AG04450 (cell line): ENCODE results near the gene C2CD2L. TPM values are rescaled to one million over a fixed set of nuclear protein-coding genes. Genes with fewer than 3 reads are reported as not detected.
A peak's percentile ranks its signal among the peaks of the same experiment; 100 is the strongest.

Experiments used
- CTCF ChIA-PET: fragments of 300-600, 350-600 bp; formaldehyde crosslinking; extraction: SDS; loops from one replicate; lab custom pipeline; 2022; ENCODE audit warnings: antibody characterized with exemption, inconsistent platforms; lab: Charles Lee
- POLR2A ChIA-PET: fragments of 350-600 bp; formaldehyde crosslinking; extraction: SDS; loops from one replicate; lab custom pipeline; 2021; ENCODE audit warnings: antibody characterized with exemption, inconsistent platforms; lab: Yijun Ruan, JAX
- DNase-seq: peaks from one replicate; pipeline ENCODE4 v3.0.0-alpha.2; 2011; ENCODE audit warnings: low read depth, low spot score
- H3K27ac ChIP-seq: one replicate; pipeline ENCODE4 v1.5.1; 2012; ENCODE audit warnings: low read depth, low read length, control low read depth
- H3K27me3 ChIP-seq: one replicate; pipeline ENCODE4 v1.6.0; 2012; ENCODE audit warnings: low read length; ENCODE audit not compliant: control insufficient read depth, insufficient read depth
- H3K4me3 ChIP-seq: 2 replicates; pipeline ENCODE4 v1.5.1; 2011; ENCODE audit warnings: mild to moderate bottlenecking, low read depth, low read length, control low read depth
- H3K9me3 ChIP-seq: 2 replicates; pipeline ENCODE4 v1.5.1; 2012; ENCODE audit warnings: low read length; ENCODE audit not compliant: control insufficient read depth, insufficient read depth
- polyA plus RNA-seq: library from polyadenylated mRNA; depleted of rRNA; stranded (reverse); fragments of >200 nt; gene quantifications from 2 replicates; pipeline ENCODE4 v1.2.3, GENCODE V29; 2011
- TF ChIP-seq, protein P1 (sequence below): IDR thresholded peaks from 2 replicates; pipeline ENCODE4 v1.5.1; 2011; ENCODE audit warnings: low read depth, low read length, control low read depth, inconsistent platforms

C2CD2L gene
- polyA plus RNA-seq, 1 experiment, result 2.8 TPM

DNA sequence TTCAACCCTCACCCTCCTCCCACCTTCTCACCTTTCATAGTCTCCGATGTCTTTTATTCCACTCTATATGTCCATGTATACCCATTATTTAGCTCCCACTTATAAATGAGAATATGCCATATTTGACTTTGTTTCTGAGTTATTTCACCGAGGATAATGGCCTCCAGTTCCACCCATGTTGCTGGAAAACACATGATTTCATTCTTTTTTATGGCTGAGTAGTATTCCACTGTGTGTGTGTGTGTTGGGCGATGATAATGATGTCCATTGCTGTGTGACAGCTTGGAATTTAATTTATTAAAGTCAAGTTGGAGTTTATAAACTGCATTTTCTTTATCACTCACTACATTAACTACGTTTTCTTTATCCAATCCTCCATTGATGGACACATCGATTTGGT, 11.1 kb downstream of the C2CD2L start:
- no peak overlapping the region for H3K27ac ChIP-seq
- H3K4me3 ChIP-seq, result no peak overlapping the region
- ChIA-PET POLR2A (no interaction called here), CTCF (interaction anchor here (0.9 to 2.1 kb wide), 4 partner anchors 16 to 222 kb away, joined by 3 to 7 read pairs (median 4); partner anchors contain the start of genes C1QTNF5, CBL and DPAGT1)
- H3K27me3 ChIP-seq, result no peaks in the 10 kb centered on the region
- no peak for DNase-seq
- H3K9me3 ChIP-seq, result no peaks in the 10 kb centered on the region; the same call in 1 of the 2 replicates
- TF ChIP-seq, protein P1, sequence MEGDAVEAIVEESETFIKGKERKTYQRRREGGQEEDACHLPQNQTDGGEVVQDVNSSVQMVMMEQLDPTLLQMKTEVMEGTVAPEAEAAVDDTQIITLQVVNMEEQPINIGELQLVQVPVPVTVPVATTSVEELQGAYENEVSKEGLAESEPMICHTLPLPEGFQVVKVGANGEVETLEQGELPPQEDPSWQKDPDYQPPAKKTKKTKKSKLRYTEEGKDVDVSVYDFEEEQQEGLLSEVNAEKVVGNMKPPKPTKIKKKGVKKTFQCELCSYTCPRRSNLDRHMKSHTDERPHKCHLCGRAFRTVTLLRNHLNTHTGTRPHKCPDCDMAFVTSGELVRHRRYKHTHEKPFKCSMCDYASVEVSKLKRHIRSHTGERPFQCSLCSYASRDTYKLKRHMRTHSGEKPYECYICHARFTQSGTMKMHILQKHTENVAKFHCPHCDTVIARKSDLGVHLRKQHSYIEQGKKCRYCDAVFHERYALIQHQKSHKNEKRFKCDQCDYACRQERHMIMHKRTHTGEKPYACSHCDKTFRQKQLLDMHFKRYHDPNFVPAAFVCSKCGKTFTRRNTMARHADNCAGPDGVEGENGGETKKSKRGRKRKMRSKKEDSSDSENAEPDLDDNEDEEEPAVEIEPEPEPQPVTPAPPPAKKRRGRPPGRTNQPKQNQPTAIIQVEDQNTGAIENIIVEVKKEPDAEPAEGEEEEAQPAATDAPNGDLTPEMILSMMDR, result no peak

DNA sequence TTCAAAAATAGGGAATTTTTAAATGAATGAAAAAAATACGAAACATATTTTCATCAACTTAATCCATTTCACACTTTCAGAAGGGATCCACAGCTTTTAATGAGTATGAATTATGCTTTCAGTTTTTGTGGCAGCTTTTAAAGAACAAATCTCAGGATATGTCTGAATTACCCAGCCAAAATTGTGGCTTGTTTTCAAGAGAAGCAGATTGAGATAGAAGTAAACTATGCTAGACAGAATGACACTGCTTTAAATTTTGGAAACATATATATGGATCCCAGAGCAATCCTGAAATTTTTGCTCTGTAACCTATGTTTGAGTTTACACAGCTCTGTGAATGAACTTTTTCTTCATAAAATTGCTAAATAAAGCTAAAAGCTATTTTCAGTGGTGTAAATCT, 11.8 kb downstream of the C2CD2L start:
- Histone ChIP-seq H3K9me3 (no peaks in the 10 kb centered on the region; the same call in 1 of the 2 replicates), H3K27ac (no peak overlapping the region), H3K4me3 (no peak overlapping the region), H3K27me3 (no peaks in the 10 kb centered on the region)
- CTCF ChIA-PET, result interaction anchor here (0.9 to 2.1 kb wide), 4 partner anchors 17 to 222 kb away, joined by 3 to 7 read pairs (median 4); partner anchors contain the start of genes C1QTNF5, CBL and DPAGT1
- no peak for DNase-seq
- TF ChIP-seq, protein P1, result no peak
- POLR2A ChIA-PET, result interaction anchor here (2.9 kb wide), 1 partner anchor 12 kb away, joined by 11 read pairs; the partner anchor contains the start of gene C2CD2L

DNA sequence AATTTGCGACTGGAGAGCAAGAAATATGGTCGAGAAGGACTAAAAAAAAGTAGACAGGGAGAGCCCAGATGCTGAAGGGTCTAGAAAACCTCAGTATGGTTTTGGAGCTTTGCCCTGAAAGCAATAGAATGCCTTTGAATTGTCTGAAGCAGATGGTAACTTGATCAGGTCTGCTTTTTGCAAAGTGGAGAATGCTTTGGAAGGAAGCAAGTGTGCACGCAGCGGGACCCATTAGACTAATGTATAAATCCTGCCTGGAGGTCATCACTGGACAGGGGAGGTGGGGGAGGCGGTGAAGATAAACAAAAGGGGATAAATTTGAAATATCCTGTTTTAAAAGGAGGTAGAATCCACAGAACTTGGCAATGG, 13.5 kb downstream of the C2CD2L start:
- no peaks in the 10 kb centered on the region; the same call in 1 of the 2 replicates for H3K9me3 ChIP-seq
- no peaks in the 10 kb centered on the region for H3K27me3 ChIP-seq
- peak; percentile 53 for DNase-seq
- POLR2A ChIA-PET, result interaction anchor here (0.5 to 2.9 kb wide), 4 partner anchors 13 to 53 kb away, joined by 3 to 13 read pairs (median 7); partner anchors contain the start of genes C2CD2L and VPS11
- TF ChIP-seq, protein P1, result no peak
- peak overlapping the region; percentile 70 for H3K27ac ChIP-seq
- H3K4me3 ChIP-seq, result peak overlapping the region; percentile 64
- CTCF ChIA-PET, result interaction anchor here (0.6 to 1.2 kb wide), 3 partner anchors 85 to 237 kb away, joined by 3 to 9 read pairs (median 4); partner anchors contain the start of gene CBL

DNA sequence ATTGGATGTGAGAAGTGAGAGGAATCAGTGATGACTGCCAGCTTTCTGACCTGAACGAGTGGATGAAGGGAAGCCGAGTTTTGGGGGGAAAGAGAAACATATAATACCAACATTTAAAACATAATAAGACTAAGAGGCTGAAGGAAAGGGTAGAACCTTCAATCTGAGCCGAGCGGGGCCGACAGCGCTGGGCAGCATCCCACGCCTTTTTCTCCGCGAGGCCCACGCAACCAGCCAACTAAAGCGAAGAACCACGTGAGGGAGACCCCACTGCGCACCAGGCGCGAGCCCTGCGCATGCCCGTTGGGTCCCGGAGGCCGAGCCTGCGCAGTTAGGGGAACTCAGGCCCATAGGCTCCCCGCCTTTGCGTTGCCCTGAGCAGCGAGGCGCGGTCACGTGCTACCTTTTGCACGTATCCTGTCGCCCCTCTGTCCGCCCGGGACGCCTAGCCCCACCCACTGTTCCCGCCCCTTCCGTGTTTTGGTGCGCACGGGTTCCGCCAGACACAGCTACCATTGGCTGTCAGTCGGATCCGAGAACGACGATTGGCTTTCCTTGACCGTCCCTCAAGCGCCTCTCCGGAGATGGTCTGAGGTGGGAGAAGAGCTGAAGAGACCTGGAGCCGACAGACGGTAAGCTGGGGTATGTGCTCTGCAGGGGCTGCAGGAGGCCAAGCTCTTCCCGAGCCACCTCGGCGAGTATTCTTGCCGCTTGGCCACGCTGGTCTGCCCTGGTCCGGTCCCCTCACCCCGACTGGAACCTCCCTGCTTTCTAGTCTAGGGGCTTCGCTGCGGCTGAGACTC, 14.1 kb downstream of the C2CD2L start, which contains the start of gene HINFP:
TSS of gene HINFP (plus strand) at position 573 of the 803 bp plus-strand sequence. CDS start 5,365 bp downstream, outside the sequence.
- H3K27me3 ChIP-seq, result no peaks in the 10 kb centered on the region
- no peaks in the 10 kb centered on the region; the same call in 1 of the 2 replicates for H3K9me3 ChIP-seq
- CTCF ChIA-PET, result interaction anchor here (0.6 to 1.2 kb wide), 9 partner anchors 17 to 573 kb away, joined by 3 to 6 read pairs (median 4); partner anchors contain the start of genes CBL and DPAGT1
- POLR2A ChIA-PET, result interaction anchor here (0.6 to 2.9 kb wide), 8 partner anchors 14 to 719 kb away, joined by 3 to 13 read pairs (median 4); partner anchors contain the start of genes C2CD2L, DPAGT1, MCAM and VPS11
- H3K4me3 ChIP-seq, result peak within 1 kb of the TSS; percentile 100
- H3K27ac ChIP-seq, result peak within 1 kb of the TSS; percentile 70
- TF ChIP-seq, protein P1, result no peak
- DNase-seq, result peak; percentile 97
